HG03175 (cell line): ENCODE data around the gene FMN2.

Experiments used
- ATAC-seq: cut with Tn5 transposase; IDR thresholded peaks from one replicate; pipeline ENCODE4 v1.9.1; 2021; ENCODE audit warnings: mild to moderate bottlenecking, moderate library complexity; ENCODE audit not compliant: unreplicated experiment

Gene FMN2

DNA sequence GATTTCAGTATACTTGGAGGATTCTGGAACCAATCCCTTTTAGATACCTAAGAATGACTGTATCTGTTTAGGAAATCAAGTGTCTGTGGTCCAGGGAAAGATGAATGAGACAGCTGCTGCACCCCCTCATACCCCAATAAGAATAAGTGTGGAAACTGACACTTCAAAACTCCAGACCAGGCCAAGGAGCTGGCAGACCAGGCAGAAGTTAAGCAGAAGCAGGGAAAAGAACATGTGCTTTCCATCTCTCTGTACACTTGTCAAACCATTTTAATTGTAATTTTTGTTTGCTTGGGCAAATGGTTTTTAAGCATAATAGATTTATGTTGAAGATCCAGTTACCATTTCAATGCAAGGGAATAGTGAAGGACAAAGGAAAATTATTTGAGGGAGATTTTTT, 420.1 kb downstream of the FMN2 start:
- ATAC-seq = no peak

DNA sequence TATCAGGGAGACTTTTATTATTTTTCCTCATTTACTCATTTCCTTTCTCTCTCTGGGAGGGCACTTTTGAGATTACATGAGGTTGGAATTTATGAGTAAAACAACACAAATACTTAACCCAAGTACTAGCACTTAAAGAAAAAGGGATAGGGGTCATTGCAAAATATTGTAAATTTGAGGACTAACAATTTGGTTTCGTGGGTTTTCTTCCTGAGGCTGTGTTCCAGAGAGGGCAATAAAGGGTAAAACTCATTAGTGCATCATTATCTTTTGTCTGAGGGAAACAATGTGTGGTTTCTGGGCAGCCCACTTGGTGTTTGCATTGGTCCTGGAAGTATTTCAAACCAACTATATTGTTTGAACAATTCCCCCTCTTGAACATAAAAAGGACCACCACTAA, 423.8 kb downstream of the FMN2 start:
- ATAC-seq = no peak

DNA sequence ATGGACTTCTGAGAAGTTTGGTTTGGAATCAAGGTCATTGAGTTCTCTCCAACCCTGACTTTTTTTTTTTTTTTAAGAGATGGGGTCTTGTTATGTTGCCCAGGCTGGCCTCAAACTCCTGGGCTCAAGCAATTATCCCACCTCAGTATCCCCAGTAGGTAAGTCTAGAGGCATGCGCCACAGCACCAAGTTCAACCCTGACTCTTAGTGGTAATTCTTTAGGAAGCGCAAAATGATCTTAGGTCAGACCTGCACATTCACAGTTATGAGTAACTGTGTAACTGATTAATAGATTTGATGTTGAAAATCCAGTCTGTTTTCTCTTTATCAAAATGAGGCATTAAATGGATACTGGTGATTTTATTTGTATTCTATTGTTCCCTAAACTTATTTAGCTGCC, 424.4 kb downstream of the FMN2 start:
- ATAC-seq = no peak

DNA sequence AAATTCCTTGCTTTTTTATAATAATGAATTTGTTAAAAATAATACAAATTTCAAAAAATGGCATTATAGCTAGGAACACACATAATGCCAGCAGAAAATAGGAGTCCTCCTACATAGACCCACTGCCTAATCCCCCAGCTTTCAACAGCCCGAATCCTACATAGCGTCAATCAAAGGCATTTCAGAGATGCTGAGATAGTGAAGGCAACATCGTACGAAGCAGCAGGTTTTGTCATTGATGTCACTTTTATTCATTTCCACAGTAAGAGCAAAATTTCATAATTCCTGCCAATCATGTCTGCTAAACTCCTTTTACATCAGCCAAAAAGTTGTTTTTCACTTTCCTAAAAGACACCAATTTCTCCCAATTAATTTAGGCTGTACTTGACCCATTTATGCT, 426.2 kb downstream of the FMN2 start:
- ATAC-seq = no peak

DNA sequence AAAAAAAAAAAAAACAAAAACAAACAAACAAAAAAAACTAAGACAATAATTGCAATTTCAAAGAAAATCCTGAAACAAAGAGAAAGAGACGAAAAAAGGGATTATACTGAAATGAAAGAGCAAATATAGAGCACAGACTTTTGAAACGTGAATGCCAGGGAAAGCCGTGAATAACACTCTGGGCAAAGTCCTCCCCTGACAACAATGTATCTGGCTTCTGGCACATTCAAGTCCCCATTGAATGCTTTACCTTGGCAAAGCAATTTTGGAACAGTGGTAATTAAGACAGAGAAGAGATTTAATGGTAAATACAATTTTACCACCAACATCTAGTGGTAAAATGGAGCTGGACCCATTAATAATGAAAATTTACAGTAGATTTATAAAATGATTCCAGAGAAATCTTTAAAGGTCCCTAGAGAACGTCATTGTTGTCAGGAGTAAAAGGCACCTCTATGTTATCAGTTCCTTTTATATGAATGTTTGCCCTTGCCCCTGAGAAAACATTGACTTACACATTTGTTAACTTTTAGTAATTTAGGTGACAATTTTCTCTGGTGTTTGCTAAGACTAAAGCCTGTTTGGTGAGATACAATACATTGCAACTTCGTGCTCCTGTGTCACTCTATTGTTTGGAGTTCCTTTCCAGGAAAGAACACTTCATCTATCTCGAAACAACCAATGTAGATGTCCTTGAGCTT, 430.6 kb downstream of the FMN2 start:
- ATAC-seq = no peak

DNA sequence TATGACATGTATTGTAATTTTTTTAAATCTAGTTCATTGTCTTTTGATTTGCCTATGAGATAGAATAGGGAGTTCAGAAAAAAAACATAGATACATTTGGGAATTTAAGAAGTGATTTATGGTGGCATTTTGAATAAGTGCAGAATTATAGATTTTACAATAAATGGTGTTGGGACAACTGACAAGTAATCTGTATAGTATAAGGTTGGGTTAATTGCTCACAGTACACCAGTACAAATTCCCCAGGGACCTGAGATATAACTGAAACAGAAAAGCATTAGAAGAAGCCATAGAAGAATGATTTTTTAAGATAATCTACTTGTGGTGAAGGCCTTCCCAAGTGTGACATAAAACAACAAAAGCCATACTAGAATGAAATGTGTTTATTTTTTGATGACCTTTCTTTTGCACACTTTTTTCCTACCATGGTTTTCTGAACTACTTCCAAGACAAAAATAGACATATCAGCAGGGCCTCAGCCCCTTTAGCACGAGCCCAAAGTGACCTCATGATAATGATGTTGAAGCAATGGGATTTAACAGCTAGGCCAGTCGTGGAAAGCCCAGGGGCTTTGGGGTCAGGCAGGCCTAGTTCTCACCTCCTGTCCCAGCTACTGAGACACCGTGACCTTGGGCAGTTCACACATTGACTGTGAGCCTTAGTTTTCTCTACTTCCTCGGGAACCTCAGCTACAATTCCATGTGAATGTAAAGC, 432.8 kb downstream of the FMN2 start:
- no peak for ATAC-seq
